Heart left ventricle (tissue), 13 donors: ENCODE results near the gene ATXN1.

Source experiments
- CTCF ChIP-seq, 12 donors: fragments of 200-600 bp; sonication (generic) in 4 of 12; IDR thresholded peaks; one replicate each; pipeline versions ENCODE4 v1.5.0 to v1.8.0; 2018 to 2022; ENCODE audit warnings: antibody characterized with exemption in 12 of 12, mild to moderate bottlenecking in 5 of 12
- POLR2A ChIP-seq, 2 donors: fragments of 450-650 bp; IDR thresholded peaks; one replicate each; pipeline ENCODE4 v1.6.1; 2017; ENCODE audit warnings: antibody characterized with exemption in 2 of 2, mild to moderate bottlenecking in 2 of 2, moderate library complexity in 2 of 2
- donor health status: ischemic (EF 13 %, LVEDD 7.1; RV severe dilation, severe dysfunction).
- donor health status: DM: no; HTN: yes; CAD: no.
- donor health status: DM: no; HTN: no; CAD: no.
- donor health status: ischemic (EF 25% LVEDD 6.9; RV normal size, moderate dysfunction).
- donor health status: ischemic (EF 25% LVEDD 5.7; RV mildly dilated, moderate dysfunction).
- donor health status: ischemic (EF 35%, LVEDD 5.7; RV mildly dilated, moderate dysfunction).
- donor health status: nonischemic (EF 11% LVEDD 7.7; RV severe dilation, severe dysfunction).
- donor health status: DM: yes; HTN: yes; CAD: no.
- donor health status: PGD.
- donor health status: ischemic (EF 29% LVEDD 5.4; RV normal size, mild dysfunction).
- donor health status: nonischemic (EF 23%, LVEDD 6.1; RV moderate dilation, normal function).

GRCh38 chr6:16430391-16431089, 330.7 kb downstream of the ATXN1 start:
- no peak for TF ChIP-seq CTCF (IDR thresholded peaks at IDR 0.05)
- no peak for TF ChIP-seq POLR2A (IDR thresholded peaks at IDR 0.05)
